ENCODE measurements around the gene UTS2R. TPM values are rescaled to one million over a fixed set of nuclear protein-coding genes. Genes with fewer than 3 reads are reported as not detected.
A peak's percentile ranks its signal among the peaks of the same experiment; 100 is the strongest.

The UTS2R gene
- polyA plus RNA-seq (2013, experiment 1 of 4), result 0.30 TPM
- 0.32 TPM for polyA plus RNA-seq (2013, experiment 2 of 4)
- polyA plus RNA-seq (2013, experiment 3 of 4), result 0.43 TPM
- 0.89 TPM for polyA plus RNA-seq (2013, experiment 4 of 4)

- H3K4me3 ChIP-seq (ENCODE audit: insufficient read depth, low read depth, low read length), result peak within 1 kb of the TSS; percentile 29
- 11 to 12% methylated on average over 109 of the region's 109 CpGs for WGBS, 2 experiments
- peaks cover 66% of the 10 kb centered on the region for H3K27me3 ChIP-seq (ENCODE audit: control insufficient read depth, insufficient read depth, low read length, poor library complexity, severe bottlenecking)
- H3K36me3 ChIP-seq (ENCODE audit: control insufficient read depth, insufficient read depth, low read length), result no peaks in the 10 kb centered on the region
- no peak within 1 kb of the TSS for H3K27ac ChIP-seq (ENCODE audit: insufficient read depth, low read depth, low read length, poor library complexity, severe bottlenecking)
- H3K4me1 ChIP-seq (ENCODE audit: control insufficient read depth, insufficient read depth, low read length), result peaks cover 10% of the 10 kb centered on the region
- H3K9me3 ChIP-seq (ENCODE audit: control insufficient read depth, low read length), result no peaks in the 10 kb centered on the region
Measured at GRCh38 chr17:82371333-82372248, at the start of gene UTS2R. UTS2R (plus strand) TSS chr17:82371765; CDS start chr17:82374325, 2,560 bp downstream.

GRCh38 chr17:82321947-82322466 lies 49.6 kb upstream of the UTS2R start:
- Histone ChIP-seq H3K27me3 (ENCODE audit: control insufficient read depth, insufficient read depth, low read length, poor library complexity, severe bottlenecking) (peaks cover 10% of the 10 kb centered on the region), H3K27ac (ENCODE audit: insufficient read depth, low read depth, low read length, poor library complexity, severe bottlenecking) (no peak overlapping the region), H3K4me3 (ENCODE audit: insufficient read depth, low read depth, low read length) (no peak overlapping the region), H3K9me3 (ENCODE audit: control insufficient read depth, low read length) (no peaks in the 10 kb centered on the region), H3K36me3 (ENCODE audit: control insufficient read depth, insufficient read depth, low read length) (no peaks in the 10 kb centered on the region), H3K4me1 (ENCODE audit: control insufficient read depth, insufficient read depth, low read length) (peaks cover 14% of the 10 kb centered on the region)
- 93% methylated on average over 21 of the region's 21 CpGs for WGBS, 2 experiments

- Histone ChIP-seq H3K4me3 (ENCODE audit: insufficient read depth, low read depth, low read length) (no peak overlapping the region), H3K9me3 (ENCODE audit: control insufficient read depth, low read length) (no peaks in the 10 kb centered on the region), H3K27me3 (ENCODE audit: control insufficient read depth, insufficient read depth, low read length, poor library complexity, severe bottlenecking) (peaks cover 14% of the 10 kb centered on the region), H3K27ac (ENCODE audit: insufficient read depth, low read depth, low read length, poor library complexity, severe bottlenecking) (no peak overlapping the region), H3K4me1 (ENCODE audit: control insufficient read depth, insufficient read depth, low read length) (peaks cover 21% of the 10 kb centered on the region), H3K36me3 (ENCODE audit: control insufficient read depth, insufficient read depth, low read length) (no peaks in the 10 kb centered on the region)
- 87 to 88% methylated on average over 28 of the region's 28 CpGs for whole genome bisulfite sequencing, 2 experiments
Measured at GRCh38 chr17:82322526-82323453, 48.8 kb upstream of the UTS2R start.

GRCh38 chr17:82323514-82324234 lies 47.9 kb upstream of the UTS2R start:
- peaks cover 25% of the 10 kb centered on the region for H3K4me1 ChIP-seq (ENCODE audit: control insufficient read depth, insufficient read depth, low read length)
- H3K4me3 ChIP-seq (ENCODE audit: insufficient read depth, low read depth, low read length), result no peak overlapping the region
- H3K9me3 ChIP-seq (ENCODE audit: control insufficient read depth, low read length), result no peaks in the 10 kb centered on the region
- 83 to 84% methylated on average over 21 of the region's 21 CpGs for WGBS, 2 experiments
- H3K36me3 ChIP-seq (ENCODE audit: control insufficient read depth, insufficient read depth, low read length), result no peaks in the 10 kb centered on the region
- peaks cover 21% of the 10 kb centered on the region for H3K27me3 ChIP-seq (ENCODE audit: control insufficient read depth, insufficient read depth, low read length, poor library complexity, severe bottlenecking)
- no peak overlapping the region for H3K27ac ChIP-seq (ENCODE audit: insufficient read depth, low read depth, low read length, poor library complexity, severe bottlenecking)

GRCh38 chr17:82324566-82325285 lies 46.8 kb upstream of the UTS2R start:
- peaks cover 25% of the 10 kb centered on the region for H3K4me1 ChIP-seq (ENCODE audit: control insufficient read depth, insufficient read depth, low read length)
- H3K27ac ChIP-seq (ENCODE audit: insufficient read depth, low read depth, low read length, poor library complexity, severe bottlenecking), result no peak overlapping the region
- no peaks in the 10 kb centered on the region for H3K9me3 ChIP-seq (ENCODE audit: control insufficient read depth, low read length)
- H3K36me3 ChIP-seq (ENCODE audit: control insufficient read depth, insufficient read depth, low read length), result no peaks in the 10 kb centered on the region
- no peak overlapping the region for H3K4me3 ChIP-seq (ENCODE audit: insufficient read depth, low read depth, low read length)
- 83 to 84% methylated on average over 25 of the region's 25 CpGs for WGBS, 2 experiments
- H3K27me3 ChIP-seq (ENCODE audit: control insufficient read depth, insufficient read depth, low read length, poor library complexity, severe bottlenecking), result peaks cover 29% of the 10 kb centered on the region

- Histone ChIP-seq H3K27ac (ENCODE audit: insufficient read depth, low read depth, low read length, poor library complexity, severe bottlenecking) (no peak overlapping the region), H3K9me3 (ENCODE audit: control insufficient read depth, low read length) (no peaks in the 10 kb centered on the region), H3K4me1 (ENCODE audit: control insufficient read depth, insufficient read depth, low read length) (peaks cover 25% of the 10 kb centered on the region)
Measured at GRCh38 chr17:82325286-82326180, 46.0 kb upstream of the UTS2R start.

GRCh38 chr17:82327289-82327688 lies 44.3 kb upstream of the UTS2R start:
- WGBS, 2 experiments, result 30 to 32% methylated on average over 15 of the region's 15 CpGs

More at GRCh38 chr17:82325286-82326180, 46.0 kb upstream of the UTS2R start:
- WGBS, 2 experiments, result 92% methylated on average over 30 of the region's 30 CpGs
- Histone ChIP-seq H3K4me3 (ENCODE audit: insufficient read depth, low read depth, low read length) (no peak overlapping the region), H3K36me3 (ENCODE audit: control insufficient read depth, insufficient read depth, low read length) (no peaks in the 10 kb centered on the region), H3K27me3 (ENCODE audit: control insufficient read depth, insufficient read depth, low read length, poor library complexity, severe bottlenecking) (peaks cover 37% of the 10 kb centered on the region)

GRCh38 chr17:82327757-82328140 lies 43.8 kb upstream of the UTS2R start:
- Histone ChIP-seq H3K9me3 (ENCODE audit: control insufficient read depth, low read length) (no peaks in the 10 kb centered on the region), H3K4me1 (ENCODE audit: control insufficient read depth, insufficient read depth, low read length) (peaks cover 27% of the 10 kb centered on the region), H3K27ac (ENCODE audit: insufficient read depth, low read depth, low read length, poor library complexity, severe bottlenecking) (no peak overlapping the region), H3K4me3 (ENCODE audit: insufficient read depth, low read depth, low read length) (no peak overlapping the region), H3K36me3 (ENCODE audit: control insufficient read depth, insufficient read depth, low read length) (no peaks in the 10 kb centered on the region), H3K27me3 (ENCODE audit: control insufficient read depth, insufficient read depth, low read length, poor library complexity, severe bottlenecking) (peaks cover 54% of the 10 kb centered on the region)
- 64 to 65% methylated on average over 14 of the region's 16 CpGs for WGBS, 2 experiments

More at GRCh38 chr17:82327289-82327688, 44.3 kb upstream of the UTS2R start:
- H3K27ac ChIP-seq (ENCODE audit: insufficient read depth, low read depth, low read length, poor library complexity, severe bottlenecking), result no peak overlapping the region
- peaks cover 25% of the 10 kb centered on the region for H3K4me1 ChIP-seq (ENCODE audit: control insufficient read depth, insufficient read depth, low read length)
- H3K9me3 ChIP-seq (ENCODE audit: control insufficient read depth, low read length), result no peaks in the 10 kb centered on the region
- peaks cover 49% of the 10 kb centered on the region for H3K27me3 ChIP-seq (ENCODE audit: control insufficient read depth, insufficient read depth, low read length, poor library complexity, severe bottlenecking)
- no peaks in the 10 kb centered on the region for H3K36me3 ChIP-seq (ENCODE audit: control insufficient read depth, insufficient read depth, low read length)
- H3K4me3 ChIP-seq (ENCODE audit: insufficient read depth, low read depth, low read length), result no peak overlapping the region

Data from ectodermal cell (in vitro differentiated cells).